ENCODE data around the gene CHCHD6. TPM values are rescaled to one million over a fixed set of nuclear protein-coding genes. Genes with fewer than 3 reads are reported as not detected.

The CHCHD6 gene
- total RNA-seq, 1 donor from 2014 or later, result 28.7 TPM

DNA sequence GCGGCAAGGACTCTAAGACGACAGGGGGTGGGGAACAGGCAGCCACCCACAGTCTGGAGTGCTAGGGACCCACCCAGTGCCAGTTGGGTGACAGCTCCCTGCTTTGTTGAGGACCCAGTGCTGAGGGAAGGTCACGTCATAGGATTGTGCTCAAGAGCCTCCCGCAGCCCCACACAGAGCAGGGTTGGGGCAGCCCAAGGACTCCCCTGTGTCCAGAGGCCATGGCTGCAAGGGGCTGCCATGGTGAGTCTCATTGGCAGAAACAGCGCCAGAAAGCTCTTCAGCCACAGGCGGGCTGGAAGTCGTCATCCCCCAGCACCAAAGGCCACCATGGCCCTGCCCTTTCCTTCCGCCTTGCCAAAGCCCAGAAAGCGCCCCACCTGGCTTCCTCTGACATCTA, 241.9 kb downstream of the CHCHD6 start:
- TF ChIP-seq, protein P1, sequence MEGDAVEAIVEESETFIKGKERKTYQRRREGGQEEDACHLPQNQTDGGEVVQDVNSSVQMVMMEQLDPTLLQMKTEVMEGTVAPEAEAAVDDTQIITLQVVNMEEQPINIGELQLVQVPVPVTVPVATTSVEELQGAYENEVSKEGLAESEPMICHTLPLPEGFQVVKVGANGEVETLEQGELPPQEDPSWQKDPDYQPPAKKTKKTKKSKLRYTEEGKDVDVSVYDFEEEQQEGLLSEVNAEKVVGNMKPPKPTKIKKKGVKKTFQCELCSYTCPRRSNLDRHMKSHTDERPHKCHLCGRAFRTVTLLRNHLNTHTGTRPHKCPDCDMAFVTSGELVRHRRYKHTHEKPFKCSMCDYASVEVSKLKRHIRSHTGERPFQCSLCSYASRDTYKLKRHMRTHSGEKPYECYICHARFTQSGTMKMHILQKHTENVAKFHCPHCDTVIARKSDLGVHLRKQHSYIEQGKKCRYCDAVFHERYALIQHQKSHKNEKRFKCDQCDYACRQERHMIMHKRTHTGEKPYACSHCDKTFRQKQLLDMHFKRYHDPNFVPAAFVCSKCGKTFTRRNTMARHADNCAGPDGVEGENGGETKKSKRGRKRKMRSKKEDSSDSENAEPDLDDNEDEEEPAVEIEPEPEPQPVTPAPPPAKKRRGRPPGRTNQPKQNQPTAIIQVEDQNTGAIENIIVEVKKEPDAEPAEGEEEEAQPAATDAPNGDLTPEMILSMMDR (IDR thresholded peaks at IDR 0.05; ENCODE audit: insufficient read depth, low read length, poor library complexity, severe bottlenecking), result no peak
- DNase-seq (ENCODE audit: low read depth), result no peak
- H3K27me3 ChIP-seq (ENCODE audit: control insufficient read depth, insufficient read depth, low read length), result no peaks in the 10 kb centered on the region
- no peak overlapping the region for H3K4me3 ChIP-seq (ENCODE audit: low read depth, low read length)
- H3K36me3 ChIP-seq (ENCODE audit: control insufficient read depth, insufficient read depth, low read length), result no peaks in the 10 kb centered on the region

DNA sequence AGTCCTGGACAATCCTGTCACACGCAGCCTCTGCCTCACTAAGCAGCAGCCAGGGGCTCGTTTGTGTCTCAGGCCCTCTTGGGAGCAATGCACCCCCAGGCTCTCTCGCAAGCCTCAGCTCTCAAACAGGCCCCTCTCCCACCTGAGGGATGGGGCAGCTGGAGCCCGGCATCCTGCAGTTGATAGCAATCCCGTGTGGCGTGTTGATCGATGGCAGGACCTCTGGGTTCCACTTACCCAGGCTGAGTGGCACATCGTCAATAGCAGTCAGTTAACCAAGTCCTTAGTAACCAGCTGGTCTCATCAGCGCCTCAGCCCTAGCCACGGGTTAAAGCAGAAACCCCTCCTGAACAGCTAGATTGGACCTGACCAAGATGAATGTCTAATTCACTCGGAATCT, 242.4 kb downstream of the CHCHD6 start:
- no peak for DNase-seq (ENCODE audit: low read depth)
- no peaks in the 10 kb centered on the region for H3K27me3 ChIP-seq (ENCODE audit: control insufficient read depth, insufficient read depth, low read length)
- no peak overlapping the region for H3K4me3 ChIP-seq (ENCODE audit: low read depth, low read length)
- TF ChIP-seq, protein P1 (IDR thresholded peaks at IDR 0.05; ENCODE audit: insufficient read depth, low read length, poor library complexity, severe bottlenecking), result no peak
- no peaks in the 10 kb centered on the region for H3K36me3 ChIP-seq (ENCODE audit: control insufficient read depth, insufficient read depth, low read length)

DNA sequence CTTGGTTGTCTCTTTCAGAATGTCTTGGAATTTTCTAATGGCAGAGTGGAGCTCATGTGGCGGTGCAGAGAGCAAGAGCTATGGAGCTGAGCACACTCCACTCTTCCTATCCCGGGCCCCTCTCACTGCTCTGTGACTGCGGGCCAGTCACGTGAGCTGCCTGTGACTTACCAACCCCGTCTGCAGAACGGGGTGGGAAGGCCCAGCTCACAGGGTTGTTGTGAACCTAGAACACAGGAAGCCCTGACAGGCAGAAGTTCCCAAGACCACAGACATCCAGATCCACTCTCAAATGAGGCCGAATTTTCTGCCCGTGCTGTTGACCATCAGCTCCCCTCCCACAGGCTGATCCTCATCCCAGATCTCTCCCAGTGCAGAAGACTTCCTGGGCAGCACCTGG, 243.4 kb downstream of the CHCHD6 start:
- no peak for DNase-seq (ENCODE audit: low read depth)
- no peaks in the 10 kb centered on the region for H3K36me3 ChIP-seq (ENCODE audit: control insufficient read depth, insufficient read depth, low read length)
- H3K27me3 ChIP-seq (ENCODE audit: control insufficient read depth, insufficient read depth, low read length), result no peaks in the 10 kb centered on the region
- no peak overlapping the region for H3K4me3 ChIP-seq (ENCODE audit: low read depth, low read length)
- TF ChIP-seq, protein P1 (IDR thresholded peaks at IDR 0.05; ENCODE audit: insufficient read depth, low read length, poor library complexity, severe bottlenecking), result no peak

DNA sequence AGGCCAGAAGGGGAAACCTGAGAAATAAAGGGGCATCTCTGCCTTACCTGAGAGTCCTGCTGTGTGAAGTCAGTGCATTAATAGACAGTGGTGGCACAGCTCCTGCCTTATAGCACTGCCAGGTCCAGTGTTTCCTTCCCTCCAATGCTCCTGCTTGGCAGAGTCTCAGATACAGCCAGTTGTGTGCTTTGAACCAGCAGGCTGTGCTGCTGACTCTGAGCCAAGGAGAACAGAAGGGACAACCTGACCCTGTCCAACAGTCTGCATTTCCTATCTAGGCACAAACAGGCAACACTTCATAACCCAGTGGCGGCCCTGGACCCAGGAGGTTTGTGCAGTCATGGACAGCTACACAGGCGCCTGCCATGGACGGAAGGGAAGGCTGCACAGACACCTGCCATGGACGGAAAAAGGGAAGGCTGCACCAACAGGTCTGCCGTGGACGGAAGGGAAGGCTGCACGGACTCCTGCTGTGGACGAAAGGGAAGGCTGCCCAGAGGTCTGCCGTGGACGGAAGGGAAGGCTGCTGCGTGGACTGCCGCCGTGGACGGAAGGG, 245.0 kb downstream of the CHCHD6 start:
- no peaks in the 10 kb centered on the region for H3K27me3 ChIP-seq (ENCODE audit: control insufficient read depth, insufficient read depth, low read length)
- TF ChIP-seq, protein P1 (IDR thresholded peaks at IDR 0.05; ENCODE audit: insufficient read depth, low read length, poor library complexity, severe bottlenecking), result no peak
- no peaks in the 10 kb centered on the region for H3K36me3 ChIP-seq (ENCODE audit: control insufficient read depth, insufficient read depth, low read length)
- no peak for DNase-seq (ENCODE audit: low read depth)
- no peak overlapping the region for H3K4me3 ChIP-seq (ENCODE audit: low read depth, low read length)

DNA sequence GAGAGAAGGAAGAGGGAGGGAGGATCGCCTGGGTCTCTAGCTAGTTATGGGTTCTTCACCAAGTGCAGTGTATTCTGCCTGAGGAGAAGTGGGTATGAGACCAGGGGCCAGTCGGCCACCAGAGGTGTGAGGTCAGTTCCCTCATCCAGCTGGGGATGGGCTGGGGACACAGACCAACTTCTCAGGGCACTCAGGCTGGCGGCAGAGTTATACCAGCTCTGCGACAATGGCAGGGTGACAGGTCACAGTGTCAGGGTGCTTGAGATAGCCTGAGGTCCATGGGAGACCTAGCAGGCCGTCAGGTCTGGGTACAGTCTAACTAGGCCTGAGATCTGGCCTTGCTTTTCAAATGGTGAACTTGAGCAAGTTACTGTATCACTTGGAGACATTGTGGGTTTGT, 247.5 kb downstream of the CHCHD6 start:
- H3K4me3 ChIP-seq (ENCODE audit: low read depth, low read length), result no peak overlapping the region
- H3K27me3 ChIP-seq (ENCODE audit: control insufficient read depth, insufficient read depth, low read length), result no peaks in the 10 kb centered on the region
- H3K36me3 ChIP-seq (ENCODE audit: control insufficient read depth, insufficient read depth, low read length), result no peaks in the 10 kb centered on the region
- TF ChIP-seq, protein P1 (IDR thresholded peaks at IDR 0.05; ENCODE audit: insufficient read depth, low read length, poor library complexity, severe bottlenecking), result no peak
- DNase-seq (ENCODE audit: low read depth), result no peak

DNA sequence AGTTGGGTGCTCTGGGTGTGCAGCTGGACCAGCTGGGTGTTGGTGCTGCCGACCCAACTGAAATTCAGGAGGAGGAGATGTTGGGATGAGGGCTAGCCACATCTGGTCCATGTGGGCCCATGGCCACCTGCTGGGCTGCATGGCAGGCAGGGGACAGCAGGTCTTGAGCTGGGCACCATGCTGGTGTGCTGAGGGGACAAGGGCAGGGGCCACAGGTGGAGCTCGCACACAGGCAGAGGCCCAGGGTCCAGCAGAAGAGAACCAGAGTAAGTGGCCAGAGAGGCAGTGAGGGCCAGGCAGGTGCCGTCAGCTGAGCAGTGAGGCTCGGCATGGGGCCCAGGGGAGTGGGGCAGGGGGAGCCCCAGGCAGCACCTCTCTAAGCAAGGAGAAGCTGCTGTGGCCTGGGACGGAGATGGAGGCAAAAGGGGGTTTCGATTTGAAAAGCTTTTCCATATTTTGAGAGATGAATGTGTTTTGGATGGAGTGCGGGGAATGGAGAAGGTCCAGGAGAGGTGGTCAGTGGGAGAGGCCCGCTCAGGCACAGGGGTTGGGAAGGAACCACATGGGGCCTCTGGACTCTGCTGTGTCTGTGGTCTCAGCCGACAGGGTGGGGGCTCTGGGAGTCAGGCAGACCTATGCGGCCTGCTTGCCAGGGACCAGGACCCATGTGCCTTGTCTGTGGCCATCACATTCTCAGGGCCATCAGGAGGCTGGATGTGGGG, 248.4 kb downstream of the CHCHD6 start:
- no peak for DNase-seq (ENCODE audit: low read depth)
- TF ChIP-seq, protein P1 (IDR thresholded peaks at IDR 0.05; ENCODE audit: insufficient read depth, low read length, poor library complexity, severe bottlenecking), result no peak

More for the DNA sequence above, 248.4 kb downstream of the CHCHD6 start:
- no peak overlapping the region for H3K4me3 ChIP-seq (ENCODE audit: low read depth, low read length)
- H3K36me3 ChIP-seq (ENCODE audit: control insufficient read depth, insufficient read depth, low read length), result no peaks in the 10 kb centered on the region
- no peaks in the 10 kb centered on the region for H3K27me3 ChIP-seq (ENCODE audit: control insufficient read depth, insufficient read depth, low read length)
